Effector memory CD4-positive, alpha-beta T cell (primary cell): ENCODE data around the gene PITPNM2.
A peak's percentile ranks its signal among the peaks of the same experiment; 100 is the strongest.

Experiments used
- DNase-seq, 3 donors: peaks; one replicate each; pipeline ENCODE4 v3.0.0-alpha.2; 2020
- H3K27ac ChIP-seq: 2 replicates; pipeline ENCODE4 v1.7.0; 2013; ENCODE audit warnings: mild to moderate bottlenecking, low read length, moderate library complexity; ENCODE audit not compliant: insufficient read depth, poor library complexity, severe bottlenecking
- H3K27me3 ChIP-seq: replicated peaks from 2 replicates; pipeline ENCODE4 v1.7.0; 2013; ENCODE audit warnings: mild to moderate bottlenecking, low read length; ENCODE audit not compliant: insufficient read depth, control insufficient read depth, poor library complexity, severe bottlenecking
- H3K36me3 ChIP-seq: 2 replicates; pipeline ENCODE4 v1.7.0; 2013; ENCODE audit warnings: mild to moderate bottlenecking, low read length, moderate library complexity; ENCODE audit not compliant: control insufficient read depth, insufficient read depth
- H3K4me1 ChIP-seq: 2 replicates; pipeline ENCODE4 v1.7.0; 2013; ENCODE audit warnings: low read length, mild to moderate bottlenecking; ENCODE audit not compliant: control insufficient read depth, insufficient read depth, poor library complexity, severe bottlenecking
- H3K4me3 ChIP-seq: 2 replicates; pipeline ENCODE4 v1.7.0; 2013; ENCODE audit warnings: low read length, low read depth, mild to moderate bottlenecking; ENCODE audit not compliant: insufficient read depth, poor library complexity, severe bottlenecking
- H3K9me3 ChIP-seq: 2 replicates; pipeline ENCODE4 v1.7.0; 2013; ENCODE audit warnings: mild to moderate bottlenecking, low read length, moderate library complexity; ENCODE audit not compliant: control insufficient read depth

Gene PITPNM2

GRCh38 chr12:123163227-123163626 is 12.3 kb upstream of the PITPNM2 start:
- H3K27ac ChIP-seq = no peak overlapping the region
- H3K4me3 ChIP-seq = no peak overlapping the region
- H3K36me3 ChIP-seq = peaks cover 36% of the 10 kb centered on the region
- H3K4me1 ChIP-seq = no peaks in the 10 kb centered on the region
- no peaks in the 10 kb centered on the region for H3K9me3 ChIP-seq
- H3K27me3 ChIP-seq = no peaks in the 10 kb centered on the region
- DNase-seq = no peak

- peaks cover 36% of the 10 kb centered on the region for H3K36me3 ChIP-seq
- no peak overlapping the region for H3K4me3 ChIP-seq
- no peaks in the 10 kb centered on the region for H3K9me3 ChIP-seq
- H3K27me3 ChIP-seq = no peaks in the 10 kb centered on the region
- H3K27ac ChIP-seq = no peak overlapping the region
- H3K4me1 ChIP-seq = no peaks in the 10 kb centered on the region
- no peak for DNase-seq
Observed at GRCh38 chr12:123160801-123161487, 10.1 kb upstream of the PITPNM2 start.

- Histone ChIP-seq H3K9me3 (no peaks in the 10 kb centered on the region), H3K4me3 (no peak overlapping the region), H3K4me1 (peaks cover 14% of the 10 kb centered on the region), H3K27me3 (no peaks in the 10 kb centered on the region), H3K27ac (no peak overlapping the region), H3K36me3 (no peaks in the 10 kb centered on the region)
- DNase-seq = no peak
Observed at GRCh38 chr12:123153906-123154305, 3.0 kb upstream of the PITPNM2 start.

- Histone ChIP-seq H3K36me3 (no peaks in the 10 kb centered on the region), H3K27me3 (no peaks in the 10 kb centered on the region), H3K4me1 (peaks cover 14% of the 10 kb centered on the region), H3K27ac (no peak overlapping the region), H3K9me3 (no peaks in the 10 kb centered on the region), H3K4me3 (no peak overlapping the region)
- DNase-seq = no peak
Observed at GRCh38 chr12:123152833-123153232, 1.9 kb upstream of the PITPNM2 start.

- no peak for DNase-seq
- Histone ChIP-seq H3K27me3 (no peaks in the 10 kb centered on the region), H3K4me1 (peaks cover 14% of the 10 kb centered on the region), H3K9me3 (no peaks in the 10 kb centered on the region), H3K36me3 (no peaks in the 10 kb centered on the region), H3K4me3 (peak overlapping the region; percentile 71), H3K27ac (peak overlapping the region; percentile 57)
Observed at GRCh38 chr12:123151457-123152454, 866 bp upstream of the PITPNM2 start.

GRCh38 chr12:123150275-123150743 is 581 bp downstream of the PITPNM2 start:
- DNase-seq = no peak
- Histone ChIP-seq H3K9me3 (no peaks in the 10 kb centered on the region), H3K4me3 (peak overlapping the region; percentile 57), H3K36me3 (no peaks in the 10 kb centered on the region), H3K4me1 (peaks cover 14% of the 10 kb centered on the region), H3K27me3 (no peaks in the 10 kb centered on the region), H3K27ac (no peak overlapping the region)

- Histone ChIP-seq H3K36me3 (no peaks in the 10 kb centered on the region), H3K4me1 (peaks cover 14% of the 10 kb centered on the region), H3K9me3 (no peaks in the 10 kb centered on the region), H3K4me3 (peak overlapping the region; percentile 57), H3K27ac (no peak overlapping the region), H3K27me3 (no peaks in the 10 kb centered on the region)
- no peak for DNase-seq
Observed at GRCh38 chr12:123149501-123150274, 1.2 kb downstream of the PITPNM2 start.

DNA sequence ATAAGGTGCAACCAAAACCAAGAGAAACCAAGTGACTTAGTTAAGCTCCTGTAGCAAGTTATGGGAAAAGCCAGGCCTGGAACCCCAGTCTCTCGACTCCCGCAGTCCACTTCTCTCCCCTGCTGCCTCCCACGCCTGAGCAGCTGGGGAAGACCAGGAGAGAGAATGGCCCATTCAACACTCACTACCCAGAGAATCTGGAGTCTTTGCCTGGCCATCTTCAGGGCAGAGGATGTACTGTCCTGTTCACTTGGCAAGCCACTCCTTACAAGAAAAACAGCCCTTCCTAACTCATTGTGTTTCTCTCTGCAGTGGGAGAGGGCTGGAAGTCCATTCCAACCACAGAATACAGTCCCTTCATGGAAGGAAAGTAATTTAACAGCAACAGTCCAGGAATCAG is 1.8 kb downstream of the PITPNM2 start:
- no peak overlapping the region for H3K4me3 ChIP-seq
- no peaks in the 10 kb centered on the region for H3K27me3 ChIP-seq
- H3K27ac ChIP-seq = no peak overlapping the region
- peaks cover 14% of the 10 kb centered on the region for H3K4me1 ChIP-seq
- DNase-seq = no peak
- no peaks in the 10 kb centered on the region for H3K36me3 ChIP-seq
- H3K9me3 ChIP-seq = no peaks in the 10 kb centered on the region

GRCh38 chr12:123148655-123149054 is 2.2 kb downstream of the PITPNM2 start:
- no peak overlapping the region for H3K27ac ChIP-seq
- no peaks in the 10 kb centered on the region for H3K36me3 ChIP-seq
- H3K9me3 ChIP-seq = no peaks in the 10 kb centered on the region
- DNase-seq = no peak
- no peak overlapping the region for H3K4me3 ChIP-seq
- peaks cover 14% of the 10 kb centered on the region for H3K4me1 ChIP-seq
- H3K27me3 ChIP-seq = no peaks in the 10 kb centered on the region
